HG03565 (cell line): ENCODE measurements around the gene PXYLP1.

Source experiments
- ATAC-seq: cut with Tn5 transposase; IDR thresholded peaks from one replicate; pipeline ENCODE4 v1.9.1; 2021; ENCODE audit warnings: mild to moderate bottlenecking, moderate library complexity; ENCODE audit not compliant: unreplicated experiment

Gene PXYLP1

GRCh38 chr3:141269961-141270360 is 38.3 kb downstream of the PXYLP1 start:
- no peak for ATAC-seq

GRCh38 chr3:141271279-141272030 is 39.8 kb downstream of the PXYLP1 start:
- ATAC-seq, result no peak

GRCh38 chr3:141272906-141273662 is 41.5 kb downstream of the PXYLP1 start:
- no peak for ATAC-seq

GRCh38 chr3:141273700-141274410 is 42.2 kb downstream of the PXYLP1 start:
- no peak for ATAC-seq

- ATAC-seq, result no peak
These were observed 42.9 kb downstream of the PXYLP1 start for GRCh38 chr3:141274411-141275031.

- peak; percentile 61 for ATAC-seq
These were observed 43.4 kb downstream of the PXYLP1 start for GRCh38 chr3:141275032-141275422.

GRCh38 chr3:141275511-141275910 is 43.9 kb downstream of the PXYLP1 start:
- no peak for ATAC-seq

GRCh38 chr3:141275973-141276372 is 44.3 kb downstream of the PXYLP1 start:
- ATAC-seq, result no peak

- ATAC-seq, result no peak
These were observed 44.8 kb downstream of the PXYLP1 start for GRCh38 chr3:141276398-141276797.

GRCh38 chr3:141277451-141277850 is 45.8 kb downstream of the PXYLP1 start:
- ATAC-seq, result no peak

- ATAC-seq, result no peak
These were observed 46.8 kb downstream of the PXYLP1 start for GRCh38 chr3:141278196-141279076.

GRCh38 chr3:141279077-141279967 is 47.7 kb downstream of the PXYLP1 start:
- peak; percentile 53 for ATAC-seq

GRCh38 chr3:141280086-141280485 is 48.5 kb downstream of the PXYLP1 start:
- no peak for ATAC-seq

- no peak for ATAC-seq
These were observed 49.1 kb downstream of the PXYLP1 start for GRCh38 chr3:141280690-141281089.

GRCh38 chr3:141285570-141285969 is 53.9 kb downstream of the PXYLP1 start:
- no peak for ATAC-seq

GRCh38 chr3:141286856-141287255 is 55.2 kb downstream of the PXYLP1 start:
- no peak for ATAC-seq

- ATAC-seq, result no peak
These were observed 55.7 kb downstream of the PXYLP1 start for GRCh38 chr3:141287326-141287725.

- no peak for ATAC-seq
These were observed 56.8 kb downstream of the PXYLP1 start for GRCh38 chr3:141288336-141288990.
